HFF-Myc (cell line): Measurements from ENCODE around the gene VPS26B.
"Not testable (repeated sequence)": the region's sequence is repeated elsewhere in the genome, so short reads cannot be mapped to it uniquely, and the experiment has no call there.

ENCODE experiments used
- DNase-seq: peaks from one replicate; pipeline ENCODE4 v3.0.0-alpha.2; 2011; ENCODE audit warnings: low read depth; ENCODE audit errors: extremely low read depth
- H3K4me3 ChIP-seq: replicated peaks from 2 replicates; pipeline ENCODE4 v1.5.1; 2011; ENCODE audit warnings: low read depth, mild to moderate bottlenecking, control low read depth, low read length
- CTCF ChIP-seq: IDR thresholded peaks from 2 replicates; pipeline ENCODE4 v1.5.1; 2012; ENCODE audit warnings: mild to moderate bottlenecking, low read depth, low read length, control low read depth; ENCODE audit errors: missing control alignments

Gene VPS26B

GRCh38 chr11:134223836-134224709 lies at the start of gene VPS26B, which contains the start of gene NCAPD3:
Gene VPS26B (plus strand): TSS chr11:134224671. CDS start chr11:134225123, 452 bp downstream.
Gene NCAPD3 (minus strand): TSS chr11:134223967. CDS start chr11:134223926, 41 bp downstream.
- peak within 1 kb of the TSS; percentile 90 for H3K4me3 ChIP-seq
- TF ChIP-seq CTCF, result no peak

GRCh38 chr11:134176284-134176683 lies 48.2 kb upstream of the VPS26B start:
- no peak for TF ChIP-seq CTCF
- no peak for DNase-seq
- no peak overlapping the region for H3K4me3 ChIP-seq

More at GRCh38 chr11:134223836-134224709, at the start of gene VPS26B, which contains the start of gene NCAPD3:
- peak; percentile 87 for DNase-seq

- TF ChIP-seq CTCF, result no peak
- DNase-seq, result no peak
- H3K4me3 ChIP-seq, result no peak overlapping the region
Measured at GRCh38 chr11:134178032-134178674, 46.3 kb upstream of the VPS26B start.

- no peak for DNase-seq
- TF ChIP-seq CTCF, result no peak
- no peak overlapping the region for H3K4me3 ChIP-seq
Measured at GRCh38 chr11:134181707-134182106, 42.8 kb upstream of the VPS26B start.

- DNase-seq, H3K4me3 ChIP-seq: not testable (repeated sequence)
Measured at GRCh38 chr11:134188092-134188491, 36.4 kb upstream of the VPS26B start.

GRCh38 chr11:134196756-134197155 lies 27.7 kb upstream of the VPS26B start:
- no peak overlapping the region for H3K4me3 ChIP-seq
- DNase-seq, result no peak
- TF ChIP-seq CTCF, result no peak

GRCh38 chr11:134199531-134199930 lies 24.9 kb upstream of the VPS26B start:
- DNase-seq, result no peak
- no peak overlapping the region for H3K4me3 ChIP-seq
- no peak for TF ChIP-seq CTCF
